Endodermal cell (in vitro differentiated cells): ENCODE data around the gene FAT3. TPM values are rescaled to one million over a fixed set of nuclear protein-coding genes. Genes with fewer than 3 reads are reported as not detected.

Source experiments
- DNase-seq: peaks from one replicate; pipeline ENCODE4 v3.0.0-alpha.2; 2017
- H3K27ac ChIP-seq: 2 replicates; pipeline ENCODE4 v1.5.1; 2013; ENCODE audit warnings: mild to moderate bottlenecking, low read depth, low read length, moderate library complexity
- H3K27me3 ChIP-seq: 2 replicates; pipeline ENCODE4 v1.6.1; 2013; ENCODE audit warnings: mild to moderate bottlenecking, low read length, moderate library complexity; ENCODE audit not compliant: insufficient read depth, control insufficient read depth, poor library complexity, severe bottlenecking
- H3K36me3 ChIP-seq: 2 replicates; pipeline ENCODE4 v1.7.0; 2013; ENCODE audit warnings: mild to moderate bottlenecking, low read length, moderate library complexity; ENCODE audit not compliant: control insufficient read depth, insufficient read depth
- H3K4me1 ChIP-seq: one replicate; pipeline ENCODE4 v1.7.0; 2013; ENCODE audit warnings: low read length; ENCODE audit not compliant: control insufficient read depth, insufficient read depth
- H3K4me3 ChIP-seq: 2 replicates; pipeline ENCODE4 v1.5.1; 2013; ENCODE audit warnings: mild to moderate bottlenecking, low read length, moderate library complexity
- H3K9ac ChIP-seq: 2 replicates; pipeline ENCODE4 v1.6.1; 2013; ENCODE audit warnings: mild to moderate bottlenecking, low read length, moderate library complexity; ENCODE audit not compliant: poor library complexity, severe bottlenecking; ENCODE audit errors: extremely low read depth
- H3K9me3 ChIP-seq: 2 replicates; pipeline ENCODE4 v1.6.1; 2013; ENCODE audit warnings: mild to moderate bottlenecking, low read length, moderate library complexity; ENCODE audit not compliant: control insufficient read depth
- H3K27ac Mint-ChIP-seq: 2 replicates; pipeline ENCODE4 v1.8.0; 2020; ENCODE audit warnings: mixed read lengths
- H3K27me3 Mint-ChIP-seq: 2 replicates; pipeline ENCODE4 v1.8.0; 2021; ENCODE audit warnings: mild to moderate bottlenecking, mixed read lengths; ENCODE audit not compliant: insufficient read depth
- H3K36me3 Mint-ChIP-seq: 2 replicates; pipeline ENCODE4 v1.8.0; 2020; ENCODE audit warnings: low read depth, mixed read lengths
- H3K4me1 Mint-ChIP-seq: 2 replicates; pipeline ENCODE4 v1.8.0; 2020; ENCODE audit warnings: mixed read lengths
- H3K4me3 Mint-ChIP-seq: 2 replicates; pipeline ENCODE4 v1.8.0; 2020; ENCODE audit warnings: mild to moderate bottlenecking, moderate library complexity, mixed read lengths
- H3K9me3 Mint-ChIP-seq: 2 replicates; pipeline ENCODE4 v1.8.0; 2020; ENCODE audit warnings: mild to moderate bottlenecking, mixed read lengths
- WGBS, 2 experiments: methylation state at CpG; one replicate each; pipeline versions ENCODE4 v1.1.5 to v1.1.7; 2013; ENCODE audit warnings: missing lambda C conversion rate in 2 of 2, mixed read lengths in 1 of 2; ENCODE audit not compliant: insufficient coverage in 1 of 2, insufficient read length in 1 of 2; 5-methylcytosine and 5-hydroxymethylcytosine counted together
- total RNA-seq, 2 donors: library from RNA; stranded (reverse); fragmentation: NEBNext Ultra II Directional in 1 of 2; extraction: Animal tissue kit (Norgen Biotek cat#: 25700) in 1 of 2; gene quantifications; 2 replicates in 1 of 2; 3 replicates in 1 of 2; pipeline ENCODE4 v1.2.1, GENCODE V29; 2021
- TF ChIP-seq, protein P1 (sequence below): fragments of 200-600 bp; sonication (generic); conservative IDR thresholded peaks from 2 replicates; pipeline ENCODE4 v1.5.0; 2021; ENCODE audit warnings: antibody characterized with exemption, mild to moderate bottlenecking

The FAT3 gene
- total RNA-seq, 2 donors from 2014 or later = 11.6 to 24.9 TPM

DNA sequence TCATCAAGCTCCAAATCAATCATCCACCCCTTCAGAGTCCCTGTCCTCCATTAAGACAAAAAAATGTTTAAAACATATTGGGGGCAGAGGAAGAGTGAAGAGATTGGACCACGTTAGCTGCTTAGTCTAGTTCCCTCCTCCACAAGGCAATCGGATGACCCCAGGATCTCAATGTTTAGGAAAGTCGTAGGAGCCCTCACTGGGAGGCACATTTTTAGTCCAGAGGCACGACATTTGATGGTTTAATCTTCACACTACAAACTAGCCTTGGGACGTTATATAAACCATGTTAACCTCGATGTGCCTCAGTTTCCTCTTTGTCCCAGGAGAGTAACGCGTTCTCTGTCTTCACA is 588 bp upstream of the FAT3 start:
- WGBS, 2 experiments = 7 to 8% methylated on average over 8 of the region's 8 CpGs
- TF ChIP-seq, protein P1, sequence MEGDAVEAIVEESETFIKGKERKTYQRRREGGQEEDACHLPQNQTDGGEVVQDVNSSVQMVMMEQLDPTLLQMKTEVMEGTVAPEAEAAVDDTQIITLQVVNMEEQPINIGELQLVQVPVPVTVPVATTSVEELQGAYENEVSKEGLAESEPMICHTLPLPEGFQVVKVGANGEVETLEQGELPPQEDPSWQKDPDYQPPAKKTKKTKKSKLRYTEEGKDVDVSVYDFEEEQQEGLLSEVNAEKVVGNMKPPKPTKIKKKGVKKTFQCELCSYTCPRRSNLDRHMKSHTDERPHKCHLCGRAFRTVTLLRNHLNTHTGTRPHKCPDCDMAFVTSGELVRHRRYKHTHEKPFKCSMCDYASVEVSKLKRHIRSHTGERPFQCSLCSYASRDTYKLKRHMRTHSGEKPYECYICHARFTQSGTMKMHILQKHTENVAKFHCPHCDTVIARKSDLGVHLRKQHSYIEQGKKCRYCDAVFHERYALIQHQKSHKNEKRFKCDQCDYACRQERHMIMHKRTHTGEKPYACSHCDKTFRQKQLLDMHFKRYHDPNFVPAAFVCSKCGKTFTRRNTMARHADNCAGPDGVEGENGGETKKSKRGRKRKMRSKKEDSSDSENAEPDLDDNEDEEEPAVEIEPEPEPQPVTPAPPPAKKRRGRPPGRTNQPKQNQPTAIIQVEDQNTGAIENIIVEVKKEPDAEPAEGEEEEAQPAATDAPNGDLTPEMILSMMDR = no peak
- Mint-ChIP-seq H3K4me3 (peak overlapping the region; percentile 80), H3K9me3 (peaks cover 8% of the 10 kb centered on the region), H3K4me1 (peaks cover 38% of the 10 kb centered on the region), H3K27me3 (peaks cover 33% of the 10 kb centered on the region), H3K36me3 (no peaks in the 10 kb centered on the region), H3K27ac (peak overlapping the region; percentile 27)
- no peaks in the 10 kb centered on the region for H3K36me3 ChIP-seq
- H3K27me3 ChIP-seq = peaks cover 23% of the 10 kb centered on the region
- DNase-seq = no peak
- H3K9me3 ChIP-seq = peaks cover 15% of the 10 kb centered on the region
- H3K4me1 ChIP-seq = peaks cover 4% of the 10 kb centered on the region
- peak overlapping the region; percentile 87 for H3K4me3 ChIP-seq
- no peak overlapping the region for H3K9ac ChIP-seq
- no peak overlapping the region for H3K27ac ChIP-seq

DNA sequence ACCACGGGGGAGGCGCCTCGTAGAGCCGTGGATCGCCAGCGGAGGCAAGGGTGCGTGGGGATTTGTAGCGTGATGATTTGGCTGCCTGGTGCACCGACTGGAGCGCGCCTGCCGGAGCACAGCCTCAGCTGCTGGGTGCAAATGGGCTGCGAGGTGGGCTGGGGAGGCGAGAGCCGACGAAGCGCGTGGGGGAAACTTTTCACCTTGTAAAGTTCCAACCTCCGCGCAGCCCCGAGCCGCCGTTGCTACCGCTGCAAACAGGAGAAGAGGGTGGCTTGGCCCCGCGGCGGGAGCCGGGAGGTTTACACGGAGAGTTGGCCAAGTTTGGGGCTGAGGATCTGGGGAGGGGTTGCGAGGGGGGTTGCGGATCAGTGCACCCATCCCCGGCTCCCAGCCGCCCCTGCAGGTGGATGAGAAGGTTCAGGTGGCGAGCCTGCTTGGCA is 528 bp downstream of the FAT3 start:
- peak overlapping the region; percentile 80 for H3K4me3 Mint-ChIP-seq
- peaks cover 23% of the 10 kb centered on the region for H3K27me3 ChIP-seq
- peaks cover 8% of the 10 kb centered on the region for H3K9me3 Mint-ChIP-seq
- no peaks in the 10 kb centered on the region for H3K36me3 Mint-ChIP-seq
- H3K9me3 ChIP-seq = peaks cover 13% of the 10 kb centered on the region
- DNase-seq = peak; percentile 79
- H3K27ac Mint-ChIP-seq = no peak overlapping the region
- H3K27ac ChIP-seq = peak overlapping the region; percentile 90
- peak overlapping the region; percentile 87 for H3K4me3 ChIP-seq
- peaks cover 33% of the 10 kb centered on the region for H3K27me3 Mint-ChIP-seq
- peaks cover 38% of the 10 kb centered on the region for H3K4me1 Mint-ChIP-seq
- H3K36me3 ChIP-seq = no peaks in the 10 kb centered on the region
- 0% methylated on average over 16 to 34 of the region's 34 CpGs for WGBS, 2 experiments
- TF ChIP-seq, protein P1 = no peak
- peaks cover 4% of the 10 kb centered on the region for H3K4me1 ChIP-seq
- peak overlapping the region; percentile 26 for H3K9ac ChIP-seq

DNA sequence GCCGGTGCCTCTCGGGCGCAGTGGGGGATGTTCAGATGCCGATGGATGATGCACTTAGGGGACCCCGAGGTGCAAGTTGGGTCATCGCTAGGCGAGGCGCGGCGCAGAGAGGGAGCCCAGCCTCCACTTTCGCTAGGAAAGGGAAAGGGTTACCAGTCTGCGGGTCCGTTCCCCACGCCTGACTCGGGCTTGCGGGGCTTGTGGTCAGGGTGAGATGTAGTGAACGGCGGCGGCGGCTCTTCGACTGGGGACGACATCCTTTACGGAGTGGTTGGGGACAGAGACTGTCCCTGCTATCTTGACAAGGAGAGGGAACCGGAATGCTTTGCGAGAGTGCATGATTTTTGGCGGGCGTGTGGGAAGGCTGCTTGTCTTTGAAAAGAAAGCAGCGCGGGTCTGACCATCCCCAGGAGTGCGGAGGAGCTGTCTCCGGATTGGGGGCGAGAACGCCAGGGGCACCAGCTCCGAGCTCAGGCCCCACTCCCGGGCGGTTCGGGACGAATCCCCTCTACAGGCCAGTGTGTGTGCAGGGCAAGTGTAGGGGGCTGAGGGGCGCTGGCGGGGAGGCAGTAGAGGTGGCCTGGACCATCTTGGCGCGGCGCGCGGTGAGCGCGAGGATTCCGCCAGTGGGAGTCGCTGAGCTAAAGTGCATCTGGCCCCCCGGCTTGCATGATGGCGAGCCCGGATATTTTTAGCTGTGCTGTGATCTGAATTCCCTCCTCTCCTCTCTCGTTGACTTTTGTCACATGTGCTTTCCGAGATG is 1.1 kb downstream of the FAT3 start:
- peaks cover 7% of the 10 kb centered on the region for H3K9me3 ChIP-seq
- peak overlapping the region; percentile 26 for H3K9ac ChIP-seq
- TF ChIP-seq, protein P1 = no peak
- no peaks in the 10 kb centered on the region for H3K36me3 Mint-ChIP-seq
- no peaks in the 10 kb centered on the region for H3K36me3 ChIP-seq
- H3K4me3 Mint-ChIP-seq = peak overlapping the region; percentile 80
- peak overlapping the region; percentile 42 for H3K27ac Mint-ChIP-seq
- H3K9me3 Mint-ChIP-seq = peaks cover 2% of the 10 kb centered on the region
- H3K4me1 Mint-ChIP-seq = peaks cover 38% of the 10 kb centered on the region
- DNase-seq = peak; percentile 85
- peaks cover 4% of the 10 kb centered on the region for H3K4me1 ChIP-seq
- H3K4me3 ChIP-seq = peak overlapping the region; percentile 87
- peak overlapping the region; percentile 90 for H3K27ac ChIP-seq
- WGBS, 2 experiments = 0% methylated on average over 12 to 54 of the region's 54 CpGs
- peaks cover 23% of the 10 kb centered on the region for H3K27me3 ChIP-seq
- H3K27me3 Mint-ChIP-seq = peaks cover 33% of the 10 kb centered on the region
